Gastroesophageal sphincter (tissue), 3 donors: ENCODE results near the gene LDLRAD3.

ENCODE experiments used
- CTCF ChIP-seq, 4 experiments: fragments of 200-600 bp in 2 of 4; fragments of 450-650 bp in 2 of 4; sonication (generic) in 1 of 4; IDR thresholded peaks; one replicate each; pipeline ENCODE4 v1.5.1; 2017 to 2019; ENCODE audit warnings: antibody characterized with exemption in 4 of 4, mild to moderate bottlenecking in 2 of 4, moderate library complexity in 2 of 4
- EP300 ChIP-seq: sonication (generic); formaldehyde crosslinking; IDR thresholded peaks from one replicate; pipeline ENCODE4 v1.6.1; 2017; ENCODE audit warnings: antibody characterized with exemption, mild to moderate bottlenecking

- TF ChIP-seq EP300 (no peak), CTCF (IDR thresholded peaks at IDR 0.05) (no peak)
Observed at GRCh38 chr11:36035454-36035853, 91.6 kb downstream of the LDLRAD3 start.
